IPS-20b (cell line): ENCODE results near the gene LHFPL5.

ENCODE experiments used
- H3K27ac ChIP-seq: one replicate; pipeline ENCODE4 v1.5.1; 2013; ENCODE audit warnings: low read length
- H3K27me3 ChIP-seq: 2 replicates; pipeline ENCODE4 v1.6.1; 2013; ENCODE audit warnings: mild to moderate bottlenecking, low read length, inconsistent platforms; ENCODE audit not compliant: insufficient read depth
- H3K36me3 ChIP-seq: 2 replicates; pipeline ENCODE4 v1.6.1; 2013; ENCODE audit warnings: low read depth, mild to moderate bottlenecking, inconsistent platforms, low read length, moderate library complexity; ENCODE audit not compliant: insufficient read depth
- H3K4me1 ChIP-seq: 2 replicates; pipeline ENCODE4 v1.6.1; 2013; ENCODE audit warnings: mild to moderate bottlenecking, control low read depth, inconsistent platforms, low read length, moderate library complexity; ENCODE audit not compliant: insufficient read depth
- H3K4me3 ChIP-seq: 2 replicates; pipeline ENCODE4 v1.5.1; 2013; ENCODE audit warnings: mild to moderate bottlenecking, low read length, inconsistent platforms
- H3K9ac ChIP-seq: 2 replicates; pipeline ENCODE4 v1.6.1; 2013; ENCODE audit warnings: low read depth, mild to moderate bottlenecking, inconsistent platforms, low read length, moderate library complexity
- H3K9me3 ChIP-seq: 2 replicates; pipeline ENCODE4 v1.6.1; 2013; ENCODE audit warnings: mild to moderate bottlenecking, low read depth, low read length, inconsistent platforms; ENCODE audit not compliant: insufficient read depth

The LHFPL5 gene

DNA sequence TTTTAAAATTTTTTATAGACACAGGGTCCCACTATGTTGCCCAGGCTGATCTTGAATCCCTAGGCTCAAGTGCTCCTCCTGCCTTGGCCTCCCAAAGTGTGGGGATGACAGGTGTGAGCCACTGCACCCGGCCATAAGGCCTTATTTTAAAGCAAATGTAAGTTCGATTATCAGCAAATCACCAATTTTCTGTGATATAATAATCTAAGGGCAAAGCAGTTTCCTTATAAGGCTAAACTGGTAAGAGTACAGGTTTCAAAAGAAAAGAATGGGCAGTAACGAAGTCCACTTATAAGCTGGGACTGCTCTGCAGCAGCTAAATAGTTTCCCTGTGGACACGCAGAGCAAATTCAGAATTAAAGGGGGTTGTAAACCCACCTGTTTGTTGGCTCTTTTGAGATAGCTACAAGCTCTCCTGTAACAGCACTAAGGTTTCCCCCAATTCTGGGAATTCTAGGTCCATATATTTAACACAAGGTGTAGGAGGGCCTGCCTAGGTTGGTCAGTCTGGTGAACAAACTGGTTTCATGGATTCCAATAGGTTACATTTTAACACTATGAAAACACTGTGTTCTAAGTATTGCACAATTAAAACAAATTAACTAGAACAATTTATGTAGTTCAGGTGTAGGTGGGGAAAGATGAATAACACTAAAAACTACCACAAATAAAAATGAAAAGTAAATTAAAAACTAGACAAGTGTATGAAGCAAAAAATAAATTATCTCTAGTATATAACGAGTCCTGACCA is 26.3 kb downstream of the LHFPL5 start:
- Histone ChIP-seq H3K27me3 (no peaks in the 10 kb centered on the region), H3K27ac (no peak overlapping the region), H3K4me3 (no peak overlapping the region), H3K36me3 (peaks cover 38% of the 10 kb centered on the region), H3K4me1 (no peaks in the 10 kb centered on the region), H3K9me3 (no peaks in the 10 kb centered on the region), H3K9ac (no peak overlapping the region)

- no peaks in the 10 kb centered on the region for H3K27me3 ChIP-seq
- H3K4me3 ChIP-seq: no peak overlapping the region
- H3K36me3 ChIP-seq: peaks cover 56% of the 10 kb centered on the region
- H3K27ac ChIP-seq: no peak overlapping the region
- H3K9me3 ChIP-seq: no peaks in the 10 kb centered on the region
- no peaks in the 10 kb centered on the region for H3K4me1 ChIP-seq
- no peak overlapping the region for H3K9ac ChIP-seq
Measured at GRCh38 chr6:35833536-35833935, 28.4 kb downstream of the LHFPL5 start.

DNA sequence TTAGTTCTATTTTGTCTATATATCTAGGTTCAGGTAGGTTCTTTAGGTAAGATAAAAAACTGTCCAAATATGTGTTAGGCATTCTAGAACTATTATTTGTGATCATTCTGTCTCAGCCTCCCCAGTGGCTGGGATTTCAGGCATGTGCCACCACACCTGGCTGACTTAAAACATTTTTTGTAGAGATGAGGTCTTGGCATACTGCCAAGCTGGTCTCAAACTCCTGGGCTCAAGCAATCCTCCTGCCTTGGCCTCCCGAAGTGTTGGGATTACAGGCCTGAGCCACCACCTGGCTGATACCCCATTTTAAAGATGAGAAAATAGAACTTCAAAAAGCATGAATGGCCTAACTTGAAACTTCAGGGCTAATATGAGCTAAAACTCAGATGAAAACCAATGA is 33.9 kb downstream of the LHFPL5 start:
- no peak overlapping the region for H3K27ac ChIP-seq
- H3K4me1 ChIP-seq: no peaks in the 10 kb centered on the region
- no peaks in the 10 kb centered on the region for H3K27me3 ChIP-seq
- H3K9ac ChIP-seq: no peak overlapping the region
- no peak overlapping the region for H3K4me3 ChIP-seq
- peaks cover 92% of the 10 kb centered on the region for H3K36me3 ChIP-seq
- H3K9me3 ChIP-seq: no peaks in the 10 kb centered on the region

- H3K4me1 ChIP-seq: 0 out of 2 replicates have a peak, but pooled peaks cover 5% of the 10 kb centered on the region
- peaks cover 91% of the 10 kb centered on the region for H3K36me3 ChIP-seq
- H3K9me3 ChIP-seq: no peaks in the 10 kb centered on the region
- H3K27ac ChIP-seq: no peak overlapping the region
- no peak overlapping the region for H3K9ac ChIP-seq
- no peaks in the 10 kb centered on the region for H3K27me3 ChIP-seq
- no peak overlapping the region for H3K4me3 ChIP-seq
Measured at GRCh38 chr6:35842381-35842780, 37.2 kb downstream of the LHFPL5 start.

GRCh38 chr6:35844290-35844689 is 39.1 kb downstream of the LHFPL5 start:
- Histone ChIP-seq H3K4me3 (no peak overlapping the region), H3K9me3 (peaks cover 4% of the 10 kb centered on the region; the same call in 1 of the 2 replicates), H3K27me3 (no peaks in the 10 kb centered on the region), H3K27ac (no peak overlapping the region), H3K4me1 (0 out of 2 replicates have a peak, but pooled peaks cover 5% of the 10 kb centered on the region), H3K36me3 (peaks cover 91% of the 10 kb centered on the region), H3K9ac (no peak overlapping the region)

DNA sequence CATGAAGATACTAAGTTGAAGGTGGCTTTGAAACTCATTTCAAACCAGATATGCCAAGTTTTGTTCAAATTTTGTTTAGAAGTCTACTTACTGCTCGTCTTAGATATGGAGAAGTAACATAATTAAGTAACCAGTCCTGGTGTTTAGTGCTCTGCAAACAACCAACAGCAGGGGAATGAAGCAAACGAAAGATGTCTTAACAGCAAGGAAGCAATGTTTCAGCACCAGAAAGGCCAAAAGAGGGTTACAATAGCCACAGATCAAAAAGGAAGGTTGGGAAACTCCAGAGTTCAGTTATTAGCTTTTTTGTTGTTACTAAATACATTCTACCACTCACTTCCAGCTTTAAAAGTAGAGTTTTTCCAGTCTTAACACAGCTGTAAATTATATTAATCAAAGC is 45.1 kb downstream of the LHFPL5 start:
- no peak overlapping the region for H3K27ac ChIP-seq
- peaks cover 4% of the 10 kb centered on the region; the same call in 1 of the 2 replicates for H3K9me3 ChIP-seq
- no peak overlapping the region for H3K9ac ChIP-seq
- H3K4me1 ChIP-seq: 0 out of 2 replicates have a peak, but pooled peaks cover 5% of the 10 kb centered on the region
- peaks cover 95% of the 10 kb centered on the region for H3K36me3 ChIP-seq
- no peaks in the 10 kb centered on the region for H3K27me3 ChIP-seq
- H3K4me3 ChIP-seq: no peak overlapping the region

DNA sequence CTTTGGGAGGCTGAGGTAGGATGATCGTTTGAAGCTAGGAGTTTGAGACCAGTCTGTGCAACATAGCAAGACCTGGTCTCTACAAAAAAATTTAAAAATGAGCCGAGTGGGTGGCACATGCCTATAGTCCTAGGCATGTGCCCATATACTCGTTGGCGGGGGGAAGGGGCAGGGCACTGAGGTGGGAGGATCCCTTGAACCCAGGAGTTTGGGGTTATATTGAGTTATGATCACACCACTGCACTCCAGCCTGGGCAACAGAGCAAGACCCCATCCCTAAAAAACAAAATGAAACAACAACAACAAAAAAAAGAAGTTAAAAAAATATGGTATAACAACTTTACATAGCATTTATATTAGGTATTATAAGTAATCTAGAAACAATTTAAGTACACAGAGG is 47.8 kb downstream of the LHFPL5 start:
- peaks cover 4% of the 10 kb centered on the region; the same call in 1 of the 2 replicates for H3K9me3 ChIP-seq
- H3K36me3 ChIP-seq: peaks cover 98% of the 10 kb centered on the region

GRCh38 chr6:35856250-35856649 is 51.1 kb downstream of the LHFPL5 start:
- no peak overlapping the region for H3K9ac ChIP-seq
- no peaks in the 10 kb centered on the region for H3K27me3 ChIP-seq
- peaks cover 98% of the 10 kb centered on the region for H3K36me3 ChIP-seq
- H3K9me3 ChIP-seq: no peaks in the 10 kb centered on the region
- no peak overlapping the region for H3K4me3 ChIP-seq
- H3K27ac ChIP-seq: no peak overlapping the region
- H3K4me1 ChIP-seq: peaks cover 7% of the 10 kb centered on the region; the same call in 1 of the 2 replicates

More for the DNA sequence above, 47.8 kb downstream of the LHFPL5 start:
- no peak overlapping the region for H3K9ac ChIP-seq
- no peak overlapping the region for H3K27ac ChIP-seq
- no peaks in the 10 kb centered on the region for H3K27me3 ChIP-seq
- H3K4me1 ChIP-seq: 0 out of 2 replicates have a peak, but pooled peaks cover 4% of the 10 kb centered on the region
- no peak overlapping the region for H3K4me3 ChIP-seq

- no peaks in the 10 kb centered on the region for H3K9me3 ChIP-seq
- peaks cover 7% of the 10 kb centered on the region; the same call in 1 of the 2 replicates for H3K4me1 ChIP-seq
- no peak overlapping the region for H3K4me3 ChIP-seq
- no peaks in the 10 kb centered on the region for H3K27me3 ChIP-seq
- H3K9ac ChIP-seq: no peak overlapping the region
- peaks cover 98% of the 10 kb centered on the region for H3K36me3 ChIP-seq
- no peak overlapping the region for H3K27ac ChIP-seq
Measured at GRCh38 chr6:35857853-35858252, 52.7 kb downstream of the LHFPL5 start.

GRCh38 chr6:35859367-35859766 is 54.2 kb downstream of the LHFPL5 start:
- Histone ChIP-seq H3K36me3 (peaks cover 94% of the 10 kb centered on the region), H3K9me3 (no peaks in the 10 kb centered on the region), H3K27me3 (no peaks in the 10 kb centered on the region), H3K4me1 (peaks cover 7% of the 10 kb centered on the region; the same call in 1 of the 2 replicates), H3K4me3 (no peak overlapping the region), H3K27ac (no peak overlapping the region), H3K9ac (no peak overlapping the region)
